ENCODE data around the gene HTT-AS.

The HTT-AS gene

GRCh38 chr4:3036131-3036952 is 38.0 kb downstream of the HTT-AS start:
- Histone ChIP-seq H3K27me3 (peaks cover 23% of the 10 kb centered on the region), H3K36me3 (no peaks in the 10 kb centered on the region), H3K4me3 (ENCODE audit: low read depth in 1 of 2, low read length in 1 of 2) (no peak overlapping the region), H3K4me1 (ENCODE audit: control insufficient read depth in 1 of 2, insufficient read depth in 1 of 2, low read depth in 1 of 2, low read length in 1 of 2) (peaks cover 13 to 24% of the 10 kb centered on the region in 2 experiments), H3K27ac (no peak overlapping the region), H3K9me3 (no peaks in the 10 kb centered on the region)
- TF ChIP-seq CTCF (IDR thresholded peaks at IDR 0.05): no peak

GRCh38 chr4:3035674-3036073 is 38.7 kb downstream of the HTT-AS start:
- no peaks in the 10 kb centered on the region for H3K9me3 ChIP-seq
- H3K36me3 ChIP-seq: no peaks in the 10 kb centered on the region
- no peak overlapping the region for H3K4me3 ChIP-seq (ENCODE audit: low read depth in 1 of 2, low read length in 1 of 2)
- no peak overlapping the region for H3K27ac ChIP-seq
- TF ChIP-seq CTCF (IDR thresholded peaks at IDR 0.05): no peak
- peaks cover 23% of the 10 kb centered on the region for H3K27me3 ChIP-seq
- H3K4me1 ChIP-seq (ENCODE audit: control insufficient read depth in 1 of 2, insufficient read depth in 1 of 2, low read depth in 1 of 2, low read length in 1 of 2): peaks cover 10 to 17% of the 10 kb centered on the region in 2 experiments

- TF ChIP-seq CTCF (IDR thresholded peaks at IDR 0.05): no peak
Observed at GRCh38 chr4:3035249-3035648, 39.1 kb downstream of the HTT-AS start.

GRCh38 chr4:3034231-3034630 is 40.1 kb downstream of the HTT-AS start:
- H3K4me1 ChIP-seq (ENCODE audit: control insufficient read depth in 1 of 2, insufficient read depth in 1 of 2, low read depth in 1 of 2, low read length in 1 of 2): peaks cover 10 to 16% of the 10 kb centered on the region in 2 experiments
- H3K9me3 ChIP-seq: no peaks in the 10 kb centered on the region
- no peak for TF ChIP-seq CTCF (IDR thresholded peaks at IDR 0.05)
- no peak overlapping the region for H3K4me3 ChIP-seq (ENCODE audit: low read depth in 1 of 2, low read length in 1 of 2)
- H3K36me3 ChIP-seq: no peaks in the 10 kb centered on the region
- H3K27ac ChIP-seq: no peak overlapping the region
- peaks cover 23% of the 10 kb centered on the region for H3K27me3 ChIP-seq

More at GRCh38 chr4:3035249-3035648, 39.1 kb downstream of the HTT-AS start:
- no peak overlapping the region for H3K4me3 ChIP-seq (ENCODE audit: low read depth in 1 of 2, low read length in 1 of 2)
- no peak overlapping the region for H3K27ac ChIP-seq
- no peaks in the 10 kb centered on the region for H3K9me3 ChIP-seq
- no peaks in the 10 kb centered on the region for H3K36me3 ChIP-seq
- H3K4me1 ChIP-seq (ENCODE audit: control insufficient read depth in 1 of 2, insufficient read depth in 1 of 2, low read depth in 1 of 2, low read length in 1 of 2): peaks cover 10 to 16% of the 10 kb centered on the region in 2 experiments
- H3K27me3 ChIP-seq: peaks cover 23% of the 10 kb centered on the region

- Histone ChIP-seq H3K4me1 (ENCODE audit: control insufficient read depth in 1 of 2, insufficient read depth in 1 of 2, low read depth in 1 of 2, low read length in 1 of 2) (no peaks in the 10 kb centered on the region), H3K4me3 (ENCODE audit: low read depth in 1 of 2, low read length in 1 of 2) (no peak overlapping the region), H3K27ac (no peak overlapping the region), H3K27me3 (peaks cover 8% of the 10 kb centered on the region), H3K36me3 (no peaks in the 10 kb centered on the region), H3K9me3 (no peaks in the 10 kb centered on the region)
- TF ChIP-seq CTCF (IDR thresholded peaks at IDR 0.05): no peak
Observed at GRCh38 chr4:3031357-3032082, 42.8 kb downstream of the HTT-AS start.
